Measurements from ENCODE around the gene USH2A.

DNA sequence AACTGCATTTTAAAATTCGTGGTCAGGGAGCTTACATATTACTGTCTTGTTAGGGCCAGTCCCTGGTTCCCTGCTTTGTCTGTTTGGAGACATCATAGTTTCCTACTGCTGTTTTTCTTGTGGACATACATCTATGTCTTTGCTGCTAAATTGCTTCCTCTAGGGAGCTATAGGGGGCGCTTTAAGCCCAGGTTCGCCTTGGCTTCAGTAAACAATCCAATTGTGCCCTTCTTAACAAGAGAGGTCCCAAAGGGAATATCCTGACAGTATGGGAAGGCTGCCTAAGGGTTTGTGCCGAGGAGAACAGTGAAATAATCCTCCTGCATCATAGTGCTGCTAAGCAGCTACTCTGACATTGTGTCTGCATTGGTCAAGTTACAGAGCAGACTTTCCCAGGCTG, 112.5 kb downstream of the USH2A start:
- TF ChIP-seq EZH2phosphoT487 (IDR thresholded peaks at IDR 0.05) (no peak), EZH2 (IDR thresholded peaks at IDR 0.05) (no peak)
- TF ChIP-seq, protein P1, sequence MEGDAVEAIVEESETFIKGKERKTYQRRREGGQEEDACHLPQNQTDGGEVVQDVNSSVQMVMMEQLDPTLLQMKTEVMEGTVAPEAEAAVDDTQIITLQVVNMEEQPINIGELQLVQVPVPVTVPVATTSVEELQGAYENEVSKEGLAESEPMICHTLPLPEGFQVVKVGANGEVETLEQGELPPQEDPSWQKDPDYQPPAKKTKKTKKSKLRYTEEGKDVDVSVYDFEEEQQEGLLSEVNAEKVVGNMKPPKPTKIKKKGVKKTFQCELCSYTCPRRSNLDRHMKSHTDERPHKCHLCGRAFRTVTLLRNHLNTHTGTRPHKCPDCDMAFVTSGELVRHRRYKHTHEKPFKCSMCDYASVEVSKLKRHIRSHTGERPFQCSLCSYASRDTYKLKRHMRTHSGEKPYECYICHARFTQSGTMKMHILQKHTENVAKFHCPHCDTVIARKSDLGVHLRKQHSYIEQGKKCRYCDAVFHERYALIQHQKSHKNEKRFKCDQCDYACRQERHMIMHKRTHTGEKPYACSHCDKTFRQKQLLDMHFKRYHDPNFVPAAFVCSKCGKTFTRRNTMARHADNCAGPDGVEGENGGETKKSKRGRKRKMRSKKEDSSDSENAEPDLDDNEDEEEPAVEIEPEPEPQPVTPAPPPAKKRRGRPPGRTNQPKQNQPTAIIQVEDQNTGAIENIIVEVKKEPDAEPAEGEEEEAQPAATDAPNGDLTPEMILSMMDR (IDR thresholded peaks at IDR 0.05) = peak; percentile 87
